ENCODE data around the gene ZNF280C. TPM values are rescaled to one million over a fixed set of nuclear protein-coding genes. Genes with fewer than 3 reads are reported as not detected.

Gene ZNF280C
- total and polyA plus RNA-seq, 3 donors from 2014 or later: 12.5 to 34.4 (median 24.5) TPM

GRCh38 chrX:130300010-130300282 lies 31.2 kb upstream of the ZNF280C start:
- no peaks in the 10 kb centered on the region for H3K9me3 ChIP-seq
- H3K4me1 ChIP-seq: no peaks in the 10 kb centered on the region
- H3K36me3 ChIP-seq (ENCODE audit: low read depth, missing control alignments): no peaks in the 10 kb centered on the region
- no peaks in the 10 kb centered on the region for H3K27me3 ChIP-seq
- no peak for DNase-seq
- intact Hi-C loops (cut with DNase I; ENCODE audit: low total_unique reads): no loop called here
- no peak overlapping the region for H3K4me3 ChIP-seq
- H3K27ac ChIP-seq: no peak overlapping the region
- no peak for TF ChIP-seq CTCF (IDR thresholded peaks at IDR 0.05)
- no peak for TF ChIP-seq POLR2A (IDR thresholded peaks at IDR 0.05)
- 20 to 76% methylated on average over 1 to 2 of the region's 2 CpGs for WGBS, 2 donors

- DNase-seq: peak; percentile 18
- TF ChIP-seq CTCF (IDR thresholded peaks at IDR 0.05): no peak
- TF ChIP-seq POLR2A (IDR thresholded peaks at IDR 0.05): no peak
- H3K36me3 ChIP-seq (ENCODE audit: low read depth, missing control alignments): no peaks in the 10 kb centered on the region
- intact Hi-C loops (cut with DNase I; ENCODE audit: low total_unique reads): no loop called here
- no peaks in the 10 kb centered on the region for H3K9me3 ChIP-seq
- no peak overlapping the region for H3K27ac ChIP-seq
- no peaks in the 10 kb centered on the region for H3K27me3 ChIP-seq
- no peak overlapping the region for H3K4me3 ChIP-seq
- H3K4me1 ChIP-seq: no peaks in the 10 kb centered on the region
- WGBS, 2 donors: 60 to 77% methylated on average over 1 to 5 of the region's 19 CpGs
These were observed 30.7 kb upstream of the ZNF280C start for GRCh38 chrX:130299279-130300009.

DNA sequence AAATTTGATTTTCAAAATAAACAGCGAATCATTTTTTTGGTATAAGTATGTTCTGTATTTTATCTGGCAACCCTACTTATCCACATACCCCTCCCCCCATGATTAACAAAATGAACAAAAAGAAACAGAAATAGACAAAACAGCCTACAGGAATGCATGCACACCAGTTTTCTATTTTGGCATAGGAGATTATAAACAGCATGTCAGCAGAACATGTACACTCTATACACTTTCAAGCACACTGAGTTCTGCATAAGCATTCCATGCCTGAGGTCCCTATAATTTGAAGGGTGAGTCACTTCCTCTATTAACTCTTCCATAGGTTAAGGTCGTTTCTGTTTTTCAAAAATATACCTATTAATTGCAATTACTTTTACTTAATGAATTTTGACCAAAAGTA lies 28.0 kb upstream of the ZNF280C start:
- Histone ChIP-seq H3K27me3 (no peaks in the 10 kb centered on the region), H3K9me3 (no peaks in the 10 kb centered on the region), H3K27ac (no peak overlapping the region), H3K4me3 (no peak overlapping the region), H3K4me1 (no peaks in the 10 kb centered on the region), H3K36me3 (ENCODE audit: low read depth, missing control alignments) (no peaks in the 10 kb centered on the region)
- WGBS, 2 donors: 30 to 56% methylated on average over 2 of the region's 2 CpGs
- intact Hi-C loops (cut with DNase I; ENCODE audit: low total_unique reads): no loop called here
- DNase-seq: no peak
- TF ChIP-seq CTCF (IDR thresholded peaks at IDR 0.05): no peak
- no peak for TF ChIP-seq POLR2A (IDR thresholded peaks at IDR 0.05)

DNA sequence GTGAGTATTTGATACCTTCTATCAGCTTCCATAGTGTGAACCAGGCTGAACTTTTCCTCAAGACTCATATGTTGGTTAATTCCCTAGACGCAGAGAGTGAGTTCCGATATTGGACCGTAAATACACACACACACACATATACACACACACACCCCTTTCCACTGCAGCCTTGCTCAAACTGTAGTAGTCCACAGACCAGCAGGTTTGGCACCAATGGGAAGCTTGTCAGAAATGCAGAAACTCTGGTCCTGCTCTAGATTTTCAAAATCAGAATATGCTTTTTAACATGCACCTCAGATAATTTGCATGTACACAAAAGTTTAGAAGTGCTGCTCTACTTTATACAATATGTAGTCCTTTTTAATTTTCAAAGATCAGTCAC lies 27.6 kb upstream of the ZNF280C start:
- Histone ChIP-seq H3K4me3 (no peak overlapping the region), H3K36me3 (ENCODE audit: low read depth, missing control alignments) (no peaks in the 10 kb centered on the region), H3K4me1 (no peaks in the 10 kb centered on the region), H3K9me3 (no peaks in the 10 kb centered on the region), H3K27me3 (no peaks in the 10 kb centered on the region), H3K27ac (no peak overlapping the region)
- DNase-seq: no peak
- no peak for TF ChIP-seq CTCF (IDR thresholded peaks at IDR 0.05)
- no peak for TF ChIP-seq POLR2A (IDR thresholded peaks at IDR 0.05)
- intact Hi-C loops (cut with DNase I; ENCODE audit: low total_unique reads): no loop called here
- 68 to 71% methylated on average over 3 of the region's 3 CpGs for WGBS, 2 donors
